Colonic mucosa (tissue), 4 donors: Measurements from ENCODE around the gene GJC3. TPM values are rescaled to one million over a fixed set of nuclear protein-coding genes. Genes with fewer than 3 reads are reported as not detected.
"Not testable (repeated sequence)": the region's sequence is repeated elsewhere in the genome, so short reads cannot be mapped to it uniquely, and the experiment has no call there.

Source experiments
- DNase-seq: peaks from one replicate; pipeline ENCODE4 v3.0.0-alpha.2; 2020
- H3K27ac ChIP-seq: fragments of 200-600 bp; one replicate; pipeline ENCODE4 v1.8.0; 2021
- H3K27me3 ChIP-seq: fragments of 200-600 bp; one replicate; pipeline ENCODE4 v1.8.0; 2021
- H3K36me3 ChIP-seq: fragments of 200-600 bp; one replicate; pipeline ENCODE4 v1.8.0; 2021
- H3K4me1 ChIP-seq: fragments of 200-600 bp; one replicate; pipeline ENCODE4 v1.8.0; 2021; ENCODE audit warnings: mild to moderate bottlenecking
- H3K4me3 ChIP-seq: fragments of 200-600 bp; one replicate; pipeline ENCODE4 v1.8.0; 2021
- H3K9ac ChIP-seq, 2 donors: one replicate each; pipeline ENCODE4 v1.7.0; 2013; ENCODE audit warnings: control low read depth in 2 of 2, low read depth in 2 of 2, low read length in 2 of 2
- H3K9me3 ChIP-seq: fragments of 200-600 bp; one replicate; pipeline ENCODE4 v1.8.0; 2021
- intact Hi-C: fragments of 100-400 bp; cut with DNase I; formaldehyde crosslinking; loops from one replicate; pipeline ENCODE4 v1.14.1; 2022
- total RNA-seq, 2 donors: library from RNA; stranded (reverse); fragmentation: NEBNext Ultra II Directional in 1 of 2; extraction: Animal tissue kit (Norgen Biotek cat#: 25700) in 1 of 2; gene quantifications; one replicate each; pipeline ENCODE4 v1.2.1, GENCODE V29; 2021
- TF ChIP-seq, protein P1 (sequence below): fragments of 200-600 bp; IDR thresholded peaks from one replicate; pipeline ENCODE4 v1.8.0; 2022; ENCODE audit warnings: antibody characterized with exemption, mild to moderate bottlenecking
- donor health status: healthy.
- donor health status: DM: no; HTN: no; CAD: no.
- donor health status: DM: no; HTN: no; CAD: no.

The GJC3 gene
- total RNA-seq, 2 donors from 2014 or later = not detected

DNA sequence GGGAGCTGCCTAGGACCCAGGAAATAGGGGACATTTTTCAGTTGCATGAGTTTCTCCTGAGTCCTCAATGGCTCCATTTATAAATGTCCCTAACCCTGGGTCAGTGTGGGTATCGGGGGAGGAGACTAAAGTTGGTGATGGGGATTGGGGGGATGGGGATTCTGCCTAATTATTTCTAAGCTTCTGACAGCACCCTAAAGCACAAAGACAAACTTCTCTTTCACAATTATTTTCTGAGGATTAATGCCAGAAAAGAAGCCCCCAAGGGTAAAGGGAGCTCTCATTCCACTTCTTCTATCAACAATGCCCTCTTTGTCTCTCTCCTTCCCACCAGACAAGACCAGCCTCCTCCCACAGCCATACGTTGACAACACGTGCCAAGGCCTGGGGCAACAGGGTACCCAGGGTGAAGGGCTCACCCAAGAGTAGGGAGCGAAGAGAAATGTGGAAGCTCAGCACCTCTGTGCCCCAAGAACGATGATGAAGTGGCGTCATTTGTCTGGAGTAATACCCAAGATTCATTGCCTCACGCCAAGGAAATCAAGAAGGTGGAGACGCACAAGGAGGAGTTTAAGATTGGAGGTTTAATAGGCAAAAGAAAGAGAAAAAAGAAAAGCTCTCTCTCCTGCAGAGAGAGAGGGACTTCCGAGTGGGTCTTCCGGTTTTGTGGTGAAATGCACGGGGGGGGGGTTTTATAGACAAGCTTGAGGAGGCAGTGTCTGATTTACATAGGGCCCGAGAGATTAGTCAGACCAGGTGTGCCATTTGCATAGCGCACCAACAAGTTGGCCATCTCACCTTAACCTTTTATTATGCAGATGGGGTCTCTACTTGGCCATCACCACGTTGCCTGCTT lies 14.4 kb upstream of the GJC3 start:
- no peak overlapping the region for H3K4me3 ChIP-seq
- no peak for DNase-seq
- intact Hi-C loops = no loop called here
- no peaks in the 10 kb centered on the region for H3K9me3 ChIP-seq
- no peaks in the 10 kb centered on the region for H3K4me1 ChIP-seq
- no peaks in the 10 kb centered on the region for H3K27me3 ChIP-seq
- H3K9ac ChIP-seq = no peak overlapping the region
- H3K27ac ChIP-seq = no peak overlapping the region
- H3K36me3 ChIP-seq = no peaks in the 10 kb centered on the region
- TF ChIP-seq, protein P1, sequence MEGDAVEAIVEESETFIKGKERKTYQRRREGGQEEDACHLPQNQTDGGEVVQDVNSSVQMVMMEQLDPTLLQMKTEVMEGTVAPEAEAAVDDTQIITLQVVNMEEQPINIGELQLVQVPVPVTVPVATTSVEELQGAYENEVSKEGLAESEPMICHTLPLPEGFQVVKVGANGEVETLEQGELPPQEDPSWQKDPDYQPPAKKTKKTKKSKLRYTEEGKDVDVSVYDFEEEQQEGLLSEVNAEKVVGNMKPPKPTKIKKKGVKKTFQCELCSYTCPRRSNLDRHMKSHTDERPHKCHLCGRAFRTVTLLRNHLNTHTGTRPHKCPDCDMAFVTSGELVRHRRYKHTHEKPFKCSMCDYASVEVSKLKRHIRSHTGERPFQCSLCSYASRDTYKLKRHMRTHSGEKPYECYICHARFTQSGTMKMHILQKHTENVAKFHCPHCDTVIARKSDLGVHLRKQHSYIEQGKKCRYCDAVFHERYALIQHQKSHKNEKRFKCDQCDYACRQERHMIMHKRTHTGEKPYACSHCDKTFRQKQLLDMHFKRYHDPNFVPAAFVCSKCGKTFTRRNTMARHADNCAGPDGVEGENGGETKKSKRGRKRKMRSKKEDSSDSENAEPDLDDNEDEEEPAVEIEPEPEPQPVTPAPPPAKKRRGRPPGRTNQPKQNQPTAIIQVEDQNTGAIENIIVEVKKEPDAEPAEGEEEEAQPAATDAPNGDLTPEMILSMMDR = no peak

DNA sequence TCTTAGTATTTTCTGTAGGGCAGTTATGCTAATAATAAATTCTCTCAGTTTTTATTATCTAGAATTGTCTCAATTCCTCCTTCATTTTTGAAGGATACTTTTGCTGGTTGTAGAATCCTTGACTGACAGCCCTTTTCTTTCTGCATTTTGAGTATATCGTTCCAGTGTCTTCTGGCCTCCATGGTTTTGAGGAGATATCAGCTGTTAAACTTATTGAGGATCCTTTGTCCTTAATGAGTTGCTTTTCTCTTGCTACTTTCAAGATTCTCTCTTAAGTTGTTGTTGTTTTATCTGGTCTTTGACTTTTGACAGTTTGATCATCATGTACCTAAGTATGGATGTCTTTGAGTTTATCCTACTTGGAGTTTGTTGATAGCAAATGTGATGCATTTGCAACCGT lies 8.9 kb upstream of the GJC3 start:
- no peak for DNase-seq
- Histone ChIP-seq H3K9me3 (no peaks in the 10 kb centered on the region), H3K4me3 (no peak overlapping the region), H3K36me3 (no peaks in the 10 kb centered on the region), H3K27me3 (no peaks in the 10 kb centered on the region), H3K4me1 (no peaks in the 10 kb centered on the region), H3K27ac (no peak overlapping the region), H3K9ac (no peak overlapping the region)
- intact Hi-C loops = no loop called here
- TF ChIP-seq, protein P1 = no peak

DNA sequence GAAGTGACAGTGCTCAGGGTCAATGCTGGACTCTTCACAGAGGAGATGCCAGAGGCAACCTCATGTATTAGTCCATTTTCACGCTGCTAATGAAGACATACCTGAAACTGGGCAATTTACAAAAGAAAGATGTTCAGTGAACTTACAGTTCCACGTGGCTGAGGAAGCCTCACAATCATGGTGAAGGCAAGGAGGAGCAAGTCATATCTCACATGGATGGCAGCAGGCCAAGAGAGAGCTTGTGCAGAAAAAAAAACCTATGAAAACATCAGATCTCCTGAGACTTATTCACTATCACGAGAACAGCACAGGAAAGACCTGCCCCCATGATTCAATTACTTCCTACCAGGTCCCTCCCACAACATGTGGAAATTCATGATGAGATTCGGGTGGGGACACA lies 5.6 kb upstream of the GJC3 start:
- H3K27ac ChIP-seq, DNase-seq, H3K36me3 ChIP-seq, H3K4me3 ChIP-seq, intact Hi-C loops, H3K4me1 ChIP-seq, H3K9me3 ChIP-seq, H3K9ac ChIP-seq, H3K27me3 ChIP-seq: not testable (repeated sequence)

DNA sequence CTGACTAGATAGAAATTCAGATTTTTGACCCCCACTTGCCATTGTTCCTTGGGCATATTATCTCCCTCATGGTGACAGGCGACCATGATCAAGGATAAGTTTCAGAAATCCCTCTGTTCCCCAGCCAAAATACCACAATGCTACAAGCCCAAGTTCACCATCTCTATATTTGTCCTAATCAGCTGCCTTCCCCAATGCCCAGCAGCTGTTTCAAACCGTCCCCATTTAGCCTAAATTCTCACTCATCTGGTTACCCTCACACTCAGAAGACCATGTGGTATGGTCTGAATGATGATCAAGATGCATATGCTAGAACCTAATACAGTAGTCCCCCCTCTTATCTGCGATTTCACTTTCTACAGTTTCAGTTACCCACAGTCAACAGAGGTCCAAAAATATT lies 956 bp upstream of the GJC3 start:
- TF ChIP-seq, protein P1 = no peak

DNA sequence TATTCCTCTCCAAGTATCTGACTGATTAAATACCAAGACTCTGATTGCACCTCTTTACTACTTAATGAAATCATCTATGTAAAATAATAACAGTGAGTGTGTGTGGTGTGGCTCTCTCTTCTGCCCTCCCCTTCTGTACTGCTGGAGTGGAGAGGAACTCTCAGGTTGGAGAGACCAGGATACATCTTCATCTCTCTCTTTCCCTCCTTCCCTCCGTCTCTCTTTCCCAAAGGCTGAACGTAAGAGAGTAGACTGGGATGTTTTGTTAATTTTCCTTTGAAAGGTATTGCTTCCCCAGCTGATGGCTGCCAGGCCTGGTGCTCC lies 272 bp upstream of the GJC3 start:
- Histone ChIP-seq H3K27ac (no peak overlapping the region), H3K36me3 (no peaks in the 10 kb centered on the region), H3K27me3 (no peaks in the 10 kb centered on the region), H3K9me3 (no peaks in the 10 kb centered on the region), H3K4me3 (no peak overlapping the region), H3K4me1 (no peaks in the 10 kb centered on the region), H3K9ac (no peak overlapping the region)
- DNase-seq = no peak
- intact Hi-C loops = no loop called here
- TF ChIP-seq, protein P1 = no peak

More for the DNA sequence above, 956 bp upstream of the GJC3 start:
- Histone ChIP-seq H3K27me3 (no peaks in the 10 kb centered on the region), H3K9ac (no peak overlapping the region), H3K36me3 (no peaks in the 10 kb centered on the region), H3K27ac (no peak overlapping the region), H3K4me3 (no peak overlapping the region), H3K9me3 (no peaks in the 10 kb centered on the region), H3K4me1 (no peaks in the 10 kb centered on the region)
- no peak for DNase-seq
- intact Hi-C loops = no loop called here

DNA sequence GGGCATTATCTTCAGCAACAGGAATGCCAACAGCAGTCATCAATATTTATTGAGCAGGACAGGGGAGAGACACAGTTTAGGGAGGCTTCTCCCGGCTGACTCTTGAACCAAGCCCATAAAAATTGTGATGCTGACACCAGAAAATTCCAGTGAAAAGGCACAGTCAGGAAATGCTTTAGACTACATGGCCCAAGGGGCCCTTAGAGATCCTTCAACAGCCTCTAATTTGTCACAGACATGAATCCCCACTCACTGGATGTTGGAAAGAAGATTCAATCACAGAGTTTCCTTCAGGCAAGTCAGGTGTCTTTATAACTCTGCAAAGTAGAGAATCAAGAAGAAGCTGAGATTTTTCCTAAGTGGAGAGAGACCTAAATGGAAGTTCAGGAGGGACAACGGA lies 1.2 kb downstream of the GJC3 start:
- H3K9ac ChIP-seq = no peak overlapping the region
- no peaks in the 10 kb centered on the region for H3K4me1 ChIP-seq
- intact Hi-C loops = no loop called here

More for the DNA sequence above, 1.2 kb downstream of the GJC3 start:
- no peak overlapping the region for H3K27ac ChIP-seq
- no peaks in the 10 kb centered on the region for H3K9me3 ChIP-seq
- no peaks in the 10 kb centered on the region for H3K27me3 ChIP-seq
- TF ChIP-seq, protein P1 = no peak
- no peak overlapping the region for H3K4me3 ChIP-seq
- no peak for DNase-seq
- no peaks in the 10 kb centered on the region for H3K36me3 ChIP-seq
